Smooth muscle cell (in vitro differentiated cells): ENCODE measurements around the gene MFSD1. TPM values are rescaled to one million over a fixed set of nuclear protein-coding genes. Genes with fewer than 3 reads are reported as not detected.
A peak's percentile ranks its signal among the peaks of the same experiment; 100 is the strongest.

ENCODE experiments used
- DNase-seq: peaks from one replicate; lab custom pipeline; 2025; ENCODE audit not compliant: unreplicated experiment; lab: John Stamatoyannopoulos, UW
- H2AFZ ChIP-seq: fragments of 200-600 bp; sonication (generic); 2 replicates; pipeline ENCODE4 v1.6.0; 2016; ENCODE audit warnings: antibody characterized with exemption, low read depth, mild to moderate bottlenecking
- H3F3A ChIP-seq: fragments of 200-600 bp; sonication (generic); 2 replicates; pipeline ENCODE4 v1.6.0; 2017; ENCODE audit warnings: antibody characterized with exemption, low read depth
- H3K27ac ChIP-seq: fragments of 200-600 bp; sonication (generic); 2 replicates; pipeline ENCODE4 v1.5.1; 2016; ENCODE audit warnings: low read depth, mild to moderate bottlenecking
- H3K27me3 ChIP-seq: fragments of 200-600 bp; sonication (generic); 2 replicates; pipeline ENCODE4 v1.6.1; 2016; ENCODE audit warnings: low read depth, mild to moderate bottlenecking
- H3K36me3 ChIP-seq: fragments of 200-600 bp; sonication (generic); 2 replicates; pipeline ENCODE4 v1.5.1; 2016; ENCODE audit warnings: low read depth
- H3K4me1 ChIP-seq: fragments of 200-600 bp; sonication (generic); 2 replicates; pipeline ENCODE4 v1.5.1; 2016; ENCODE audit warnings: low read depth
- H3K4me2 ChIP-seq: fragments of 200-600 bp; sonication (generic); 2 replicates; pipeline ENCODE4 v1.6.0; 2016; ENCODE audit warnings: mild to moderate bottlenecking
- H3K4me3 ChIP-seq: fragments of 200-600 bp; sonication (generic); 2 replicates; pipeline ENCODE4 v1.5.1; 2016; ENCODE audit warnings: mild to moderate bottlenecking
- H3K79me2 ChIP-seq: fragments of 200-600 bp; sonication (generic); 2 replicates; pipeline ENCODE4 v1.6.0; 2016; ENCODE audit warnings: low read depth, mild to moderate bottlenecking
- H3K9ac ChIP-seq: fragments of 200-600 bp; sonication (generic); 2 replicates; pipeline ENCODE4 v1.6.0; 2016; ENCODE audit warnings: low read depth
- H3K9me3 ChIP-seq: fragments of 200-600 bp; sonication (generic); replicated peaks from 2 replicates; pipeline ENCODE4 v1.5.1; 2016; ENCODE audit warnings: low read depth
- H4K20me1 ChIP-seq: fragments of 200-600 bp; sonication (generic); 2 replicates; pipeline ENCODE4 v1.6.0; 2016; ENCODE audit warnings: low read depth
- WGBS: methylation state at CpG from one replicate; pipeline ENCODE4 v1.1.7; 2016; ENCODE audit warnings: low lambda C conversion rate; 5-methylcytosine and 5-hydroxymethylcytosine counted together
- polyA plus RNA-seq: library from polyadenylated mRNA; unstranded; fragments of >200 nt; fragmentation: Nextera tagmentation; extraction: Ambion mirVana; gene quantifications from 2 replicates; pipeline ENCODE4 v1.2.1, GENCODE V29; 2016
- total RNA-seq: library from RNA; depleted of rRNA; stranded (reverse); fragments of >200 nt; gene quantifications from 2 replicates; pipeline ENCODE4 v1.2.3, GENCODE V29; 2014
- TF ChIP-seq, protein P1 (sequence below): fragments of 200-600 bp; sonication (generic); IDR thresholded peaks from 2 replicates; pipeline ENCODE4 v1.5.1; 2017; ENCODE audit warnings: borderline replicate concordance, mild to moderate bottlenecking, antibody characterized with exemption; ENCODE audit not compliant: insufficient read depth, poor library complexity, severe bottlenecking

MFSD1 gene
- total and polyA plus RNA-seq, 2 experiments from 2014 or later, result 64.7 to 95.0 TPM

DNA sequence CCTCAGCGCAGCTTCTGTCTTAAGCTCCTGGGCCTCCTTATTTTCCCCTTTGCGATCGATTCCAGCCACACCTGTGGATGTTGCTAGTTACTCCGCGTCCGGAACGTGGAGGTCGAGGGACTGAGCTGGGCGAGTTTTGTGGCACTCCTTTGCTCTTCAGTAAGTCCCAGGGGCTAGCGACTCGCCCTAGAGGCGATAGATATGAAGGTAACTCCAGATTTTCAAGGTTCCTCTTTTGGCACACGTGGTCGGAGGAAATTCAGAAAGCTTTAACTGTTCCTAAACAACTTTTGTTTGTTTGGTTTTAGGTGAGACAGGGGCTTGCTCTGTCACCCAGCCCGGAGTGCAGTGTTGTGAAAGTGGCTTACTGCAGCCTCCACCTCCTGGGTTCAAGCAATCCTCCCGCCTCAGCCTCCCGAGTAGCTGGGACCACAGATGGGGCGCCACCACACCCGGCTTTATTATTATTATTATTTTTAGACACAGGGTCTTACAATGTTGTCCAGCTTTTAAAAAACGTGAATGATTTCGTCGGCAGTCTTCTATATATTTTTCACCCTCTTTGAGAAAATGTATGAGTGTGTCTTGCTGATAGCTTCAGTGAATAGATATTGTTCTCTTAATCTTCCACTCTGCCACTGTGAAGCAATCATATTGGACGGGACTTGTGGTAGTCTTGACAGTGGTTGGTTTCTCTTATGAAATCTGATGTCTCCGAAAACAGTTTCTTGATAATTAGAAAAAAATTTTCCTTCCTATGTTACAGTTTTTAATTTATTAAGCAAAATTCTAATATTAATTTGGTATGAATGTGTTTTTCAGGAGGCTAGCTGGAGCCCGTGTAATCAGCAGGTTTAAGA is 785 bp downstream of the MFSD1 start:
- H4K20me1 ChIP-seq, result no peaks in the 10 kb centered on the region
- H3K4me1 ChIP-seq, result peaks cover 7% of the 10 kb centered on the region
- WGBS, result 38% methylated on average over 25 of the region's 25 CpGs
- H3K9me3 ChIP-seq, result no peaks in the 10 kb centered on the region
- TF ChIP-seq, protein P1, sequence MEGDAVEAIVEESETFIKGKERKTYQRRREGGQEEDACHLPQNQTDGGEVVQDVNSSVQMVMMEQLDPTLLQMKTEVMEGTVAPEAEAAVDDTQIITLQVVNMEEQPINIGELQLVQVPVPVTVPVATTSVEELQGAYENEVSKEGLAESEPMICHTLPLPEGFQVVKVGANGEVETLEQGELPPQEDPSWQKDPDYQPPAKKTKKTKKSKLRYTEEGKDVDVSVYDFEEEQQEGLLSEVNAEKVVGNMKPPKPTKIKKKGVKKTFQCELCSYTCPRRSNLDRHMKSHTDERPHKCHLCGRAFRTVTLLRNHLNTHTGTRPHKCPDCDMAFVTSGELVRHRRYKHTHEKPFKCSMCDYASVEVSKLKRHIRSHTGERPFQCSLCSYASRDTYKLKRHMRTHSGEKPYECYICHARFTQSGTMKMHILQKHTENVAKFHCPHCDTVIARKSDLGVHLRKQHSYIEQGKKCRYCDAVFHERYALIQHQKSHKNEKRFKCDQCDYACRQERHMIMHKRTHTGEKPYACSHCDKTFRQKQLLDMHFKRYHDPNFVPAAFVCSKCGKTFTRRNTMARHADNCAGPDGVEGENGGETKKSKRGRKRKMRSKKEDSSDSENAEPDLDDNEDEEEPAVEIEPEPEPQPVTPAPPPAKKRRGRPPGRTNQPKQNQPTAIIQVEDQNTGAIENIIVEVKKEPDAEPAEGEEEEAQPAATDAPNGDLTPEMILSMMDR, result no peak
- H3K27me3 ChIP-seq, result peaks cover 7% of the 10 kb centered on the region
- H2AFZ ChIP-seq, result peak overlapping the region; percentile 97
- H3F3A ChIP-seq, result no peaks in the 10 kb centered on the region
- H3K79me2 ChIP-seq, result peaks cover 8% of the 10 kb centered on the region
- peak overlapping the region; percentile 75 for H3K4me3 ChIP-seq
- peak overlapping the region; percentile 88 for H3K4me2 ChIP-seq
- H3K27ac ChIP-seq, result peak overlapping the region; percentile 84
- DNase-seq, result no peak
- H3K9ac ChIP-seq, result peak overlapping the region; percentile 87
- H3K36me3 ChIP-seq, result no peaks in the 10 kb centered on the region

DNA sequence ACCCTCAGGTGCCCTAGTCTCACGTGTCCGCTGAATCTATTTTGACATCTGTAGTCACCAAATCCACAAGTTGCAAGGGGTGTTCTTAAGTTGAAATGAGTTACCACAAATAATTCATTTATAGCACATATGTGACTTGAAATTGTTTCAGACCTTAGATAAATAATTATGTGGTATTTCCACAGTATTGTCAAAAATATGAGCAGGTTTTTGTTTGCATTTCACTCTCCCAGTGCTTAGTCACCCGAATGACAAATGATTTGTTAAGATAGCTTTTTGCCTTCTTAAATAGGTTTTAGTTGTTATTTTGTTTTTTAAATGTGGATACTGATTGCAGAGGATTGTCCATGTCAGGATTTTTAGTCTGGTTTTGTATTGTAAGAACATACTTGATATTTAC is 2.6 kb downstream of the MFSD1 start:
- no peaks in the 10 kb centered on the region for H3K36me3 ChIP-seq
- no peak overlapping the region for H3K27ac ChIP-seq
- no peak overlapping the region for H3K9ac ChIP-seq
- no peaks in the 10 kb centered on the region for H4K20me1 ChIP-seq
- TF ChIP-seq, protein P1, result no peak
- no peaks in the 10 kb centered on the region for H3F3A ChIP-seq
- H2AFZ ChIP-seq, result no peak overlapping the region
- DNase-seq, result no peak
- H3K4me1 ChIP-seq, result peaks cover 7% of the 10 kb centered on the region
- H3K9me3 ChIP-seq, result no peaks in the 10 kb centered on the region
- no peaks in the 10 kb centered on the region for H3K27me3 ChIP-seq
- 75% methylated on average over 3 of the region's 3 CpGs for WGBS
- no peak overlapping the region for H3K4me3 ChIP-seq
- no peak overlapping the region for H3K4me2 ChIP-seq
- H3K79me2 ChIP-seq, result peaks cover 8% of the 10 kb centered on the region

DNA sequence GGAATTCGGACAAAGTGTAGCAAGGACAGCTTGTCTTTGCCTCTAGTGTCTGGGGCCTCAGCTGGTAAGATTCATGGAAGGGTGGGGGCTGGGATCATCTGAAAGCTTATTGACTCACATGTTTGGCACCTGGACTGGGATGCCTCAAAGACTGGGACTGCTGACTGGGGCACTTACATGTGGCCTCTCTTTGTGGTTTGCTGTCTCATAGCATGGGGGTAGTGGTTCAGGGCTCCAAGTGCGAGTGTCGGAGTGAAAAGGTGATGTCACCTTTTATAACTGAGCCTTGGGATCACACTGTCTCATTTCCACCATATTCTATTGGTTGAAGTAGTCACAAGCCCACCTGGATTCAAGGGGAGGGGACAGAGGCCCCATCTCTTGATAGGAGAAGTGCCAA is 6.8 kb downstream of the MFSD1 start:
- no peak overlapping the region for H3K4me3 ChIP-seq
- H3K9me3 ChIP-seq, result no peaks in the 10 kb centered on the region
- no peaks in the 10 kb centered on the region for H4K20me1 ChIP-seq
- peak overlapping the region; percentile 84 for H3K27ac ChIP-seq
- no peaks in the 10 kb centered on the region for H3K79me2 ChIP-seq
- peak overlapping the region; percentile 7 for H3K4me2 ChIP-seq
- TF ChIP-seq, protein P1, result no peak
- no peaks in the 10 kb centered on the region for H3K27me3 ChIP-seq
- H2AFZ ChIP-seq, result no peak overlapping the region
- no peaks in the 10 kb centered on the region for H3F3A ChIP-seq
- no peaks in the 10 kb centered on the region for H3K36me3 ChIP-seq
- H3K4me1 ChIP-seq, result no peaks in the 10 kb centered on the region
- WGBS, result 44% methylated on average over 3 of the region's 3 CpGs
- peak overlapping the region; percentile 49 for H3K9ac ChIP-seq
- no peak for DNase-seq
